Chondrocyte (in vitro differentiated cells): ENCODE results near the gene AGBL5. TPM values are rescaled to one million over a fixed set of nuclear protein-coding genes. Genes with fewer than 3 reads are reported as not detected.

Experiments
- DNase-seq: peaks from one replicate; pipeline ENCODE4 v3.0.0; 2021; ENCODE audit warnings: mixed read lengths, low spot score
- H3K27ac Mint-ChIP-seq: one replicate; pipeline ENCODE4 v1.8.0; 2021; ENCODE audit warnings: mild to moderate bottlenecking, moderate library complexity, mixed read lengths; ENCODE audit not compliant: unreplicated experiment
- H3K27me3 Mint-ChIP-seq: 2 replicates; pipeline ENCODE4 v1.8.0; 2021; ENCODE audit warnings: low read depth, mixed read lengths
- H3K36me3 Mint-ChIP-seq: 2 replicates; pipeline ENCODE4 v1.8.0; 2021; ENCODE audit warnings: low read depth, mixed read lengths
- H3K4me1 Mint-ChIP-seq: 2 replicates; pipeline ENCODE4 v1.8.0; 2021; ENCODE audit warnings: low read depth, mild to moderate bottlenecking, mixed read lengths
- H3K4me3 Mint-ChIP-seq: one replicate; pipeline ENCODE4 v1.8.0; 2021; ENCODE audit warnings: mild to moderate bottlenecking, moderate library complexity, mixed read lengths; ENCODE audit not compliant: unreplicated experiment
- H3K9me3 Mint-ChIP-seq: 2 replicates; pipeline ENCODE4 v1.8.0; 2021; ENCODE audit warnings: low read depth, mixed read lengths
- CTCF ChIP-seq: fragments of 200-600 bp; sonication (generic); IDR thresholded peaks from 2 replicates; pipeline ENCODE4 v1.5.0; 2021; ENCODE audit warnings: antibody characterized with exemption, mild to moderate bottlenecking, moderate library complexity
- total RNA-seq: library from RNA; stranded (reverse); gene quantifications from 3 replicates; pipeline ENCODE4 v1.2.1, GENCODE V29; 2021

Gene AGBL5
- total RNA-seq, 1 donor from 2014 or later, result 16.3 TPM

GRCh38 chr2:27053776-27054175, 2.3 kb downstream of the AGBL5 start:
- H3K4me3 Mint-ChIP-seq, result no peak overlapping the region
- no peak for DNase-seq
- H3K4me1 Mint-ChIP-seq, result peaks cover 13% of the 10 kb centered on the region
- peaks cover 7% of the 10 kb centered on the region for H3K36me3 Mint-ChIP-seq
- TF ChIP-seq CTCF, result no peak
- H3K27ac Mint-ChIP-seq, result no peak overlapping the region
- no peaks in the 10 kb centered on the region for H3K9me3 Mint-ChIP-seq
- H3K27me3 Mint-ChIP-seq, result no peaks in the 10 kb centered on the region

GRCh38 chr2:27054721-27055120, 3.3 kb downstream of the AGBL5 start:
- Mint-ChIP-seq H3K9me3 (no peaks in the 10 kb centered on the region), H3K27ac (no peak overlapping the region), H3K4me3 (no peak overlapping the region), H3K27me3 (no peaks in the 10 kb centered on the region), H3K36me3 (peaks cover 7% of the 10 kb centered on the region), H3K4me1 (peaks cover 7% of the 10 kb centered on the region)
- TF ChIP-seq CTCF, result no peak
- DNase-seq, result no peak

- Mint-ChIP-seq H3K36me3 (peaks cover 7% of the 10 kb centered on the region), H3K4me1 (peaks cover 4% of the 10 kb centered on the region), H3K4me3 (no peak overlapping the region), H3K9me3 (no peaks in the 10 kb centered on the region), H3K27me3 (no peaks in the 10 kb centered on the region), H3K27ac (no peak overlapping the region)
- no peak for TF ChIP-seq CTCF
- no peak for DNase-seq
These were observed 5.7 kb downstream of the AGBL5 start for GRCh38 chr2:27057184-27057583.

- no peak overlapping the region for H3K27ac Mint-ChIP-seq
- H3K4me3 Mint-ChIP-seq, result no peak overlapping the region
- TF ChIP-seq CTCF, result no peak
- no peaks in the 10 kb centered on the region for H3K4me1 Mint-ChIP-seq
- no peak for DNase-seq
- no peaks in the 10 kb centered on the region for H3K27me3 Mint-ChIP-seq
- H3K36me3 Mint-ChIP-seq, result peaks cover 13% of the 10 kb centered on the region
- no peaks in the 10 kb centered on the region for H3K9me3 Mint-ChIP-seq
These were observed 6.7 kb downstream of the AGBL5 start for GRCh38 chr2:27058210-27058609.

GRCh38 chr2:27059141-27059820, 7.8 kb downstream of the AGBL5 start:
- peak overlapping the region; percentile 22 for H3K27ac Mint-ChIP-seq
- H3K4me1 Mint-ChIP-seq, result peaks cover 4% of the 10 kb centered on the region
- no peak for TF ChIP-seq CTCF
- no peak overlapping the region for H3K4me3 Mint-ChIP-seq
- no peaks in the 10 kb centered on the region for H3K27me3 Mint-ChIP-seq
- no peak for DNase-seq
- no peaks in the 10 kb centered on the region for H3K9me3 Mint-ChIP-seq
- H3K36me3 Mint-ChIP-seq, result peaks cover 13% of the 10 kb centered on the region
